ENCODE measurements around the gene NEK1.
"Not testable (repeated sequence)": the region's sequence is repeated elsewhere in the genome, so short reads cannot be mapped to it uniquely, and the experiment has no call there.

Gene NEK1

DNA sequence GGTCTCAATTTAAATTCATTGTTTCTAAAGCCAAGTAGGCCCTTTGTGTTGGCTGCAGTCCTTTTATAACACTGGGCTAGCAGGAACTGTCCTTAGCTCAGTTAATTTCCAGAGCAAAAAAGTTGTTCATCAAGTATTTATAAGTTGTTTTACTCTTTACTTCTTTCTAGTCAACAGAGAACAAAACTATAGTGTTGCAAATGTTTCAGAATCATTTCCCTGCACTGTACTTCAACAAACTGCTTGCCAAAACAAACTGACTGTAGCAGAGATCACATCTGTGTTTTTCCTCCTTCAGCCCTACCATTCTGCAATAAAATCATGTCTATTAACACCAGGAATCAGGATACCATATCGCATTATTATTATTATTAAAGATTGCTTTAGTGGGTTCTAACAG lies 173.1 kb downstream of the NEK1 start:
- no peak overlapping the region for H2BK15ac ChIP-seq (replicated peaks; ENCODE audit: low read depth)
- H3K4me1 ChIP-seq (ENCODE audit: control insufficient read depth, low read depth, low read length): no peaks in the 10 kb centered on the region
- no peak overlapping the region for H4K5ac ChIP-seq (ENCODE audit: low read length)
- no peak overlapping the region for H3K4me2 ChIP-seq (ENCODE audit: low read length)
- H2BK120ac ChIP-seq (ENCODE audit: low read depth, low read length): no peak overlapping the region
- no peak overlapping the region for H2BK5ac ChIP-seq (ENCODE audit: low read length)
- no peak overlapping the region for H3K4ac ChIP-seq (ENCODE audit: low read depth, low read length)
- no peak overlapping the region for H3K23ac ChIP-seq (ENCODE audit: low read length)
- no peak overlapping the region for H3K56ac ChIP-seq (ENCODE audit: low read length)
- no peaks in the 10 kb centered on the region for H3K79me2 ChIP-seq (ENCODE audit: control insufficient read depth, insufficient read depth, low read length)
- whole genome bisulfite sequencing (ENCODE audit: extremely low coverage, insufficient coverage, low lambda C conversion rate): no CpG with 5 or more reads among the region's 1 CpG
- H3K79me1 ChIP-seq (ENCODE audit: low read length): no peaks in the 10 kb centered on the region
- H4K8ac ChIP-seq (ENCODE audit: low read depth, low read length): no peak overlapping the region
- H3K27me3 ChIP-seq (ENCODE audit: insufficient read depth, low read length, poor library complexity): no peaks in the 10 kb centered on the region
- no peak overlapping the region for H3K18ac ChIP-seq (ENCODE audit: low read length)
- no peak overlapping the region for H3K4me3 ChIP-seq (ENCODE audit: low read length)
- no peak overlapping the region for H2AK5ac ChIP-seq (ENCODE audit: low read length)
- H3K36me3 ChIP-seq (ENCODE audit: control insufficient read depth, insufficient read depth, low read length): no peaks in the 10 kb centered on the region
- H3K9ac ChIP-seq (ENCODE audit: low read length): no peak overlapping the region
- H3K27ac ChIP-seq (ENCODE audit: low read depth, low read length): no peak overlapping the region
- no peak for DNase-seq

DNA sequence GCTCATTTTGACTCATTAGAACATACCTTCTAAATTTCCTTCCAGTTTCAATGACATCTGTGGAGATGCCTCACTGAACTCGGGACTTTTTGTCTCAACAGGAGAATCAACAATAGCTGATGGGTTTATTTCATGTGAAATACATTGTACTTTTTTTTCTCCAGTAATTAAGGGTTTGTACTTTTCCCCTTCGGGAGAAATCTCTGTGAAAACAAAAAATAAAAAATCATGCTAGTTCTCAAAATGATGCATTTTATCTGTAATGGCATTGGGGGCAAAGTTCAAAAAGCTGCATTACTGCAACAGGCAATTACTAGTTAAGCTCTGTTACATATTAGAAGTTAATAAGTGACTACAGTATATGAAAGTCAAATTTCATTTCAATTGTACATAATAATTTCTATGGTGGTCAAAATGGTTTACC lies 174.3 kb downstream of the NEK1 start:
- Histone ChIP-seq H3K56ac (ENCODE audit: low read length) (no peak overlapping the region), H3K4me2 (ENCODE audit: low read length) (no peak overlapping the region), H2AK5ac (ENCODE audit: low read length) (no peak overlapping the region), H3K4me3 (ENCODE audit: low read length) (no peak overlapping the region), H3K9ac (ENCODE audit: low read length) (no peak overlapping the region), H2BK120ac (ENCODE audit: low read depth, low read length) (no peak overlapping the region), H3K18ac (ENCODE audit: low read length) (no peak overlapping the region), H3K23ac (ENCODE audit: low read length) (no peak overlapping the region), H3K27me3 (ENCODE audit: insufficient read depth, low read length, poor library complexity) (no peaks in the 10 kb centered on the region), H3K79me1 (ENCODE audit: low read length) (no peaks in the 10 kb centered on the region), H3K4me1 (ENCODE audit: control insufficient read depth, low read depth, low read length) (no peaks in the 10 kb centered on the region), H3K79me2 (ENCODE audit: control insufficient read depth, insufficient read depth, low read length) (no peaks in the 10 kb centered on the region), H2BK15ac (replicated peaks; ENCODE audit: low read depth) (no peak overlapping the region), H3K36me3 (ENCODE audit: control insufficient read depth, insufficient read depth, low read length) (no peaks in the 10 kb centered on the region), H4K5ac (ENCODE audit: low read length) (no peak overlapping the region), H2BK5ac (ENCODE audit: low read length) (no peak overlapping the region), H4K8ac (ENCODE audit: low read depth, low read length) (no peak overlapping the region), H3K4ac (ENCODE audit: low read depth, low read length) (no peak overlapping the region), H3K27ac (ENCODE audit: low read depth, low read length) (no peak overlapping the region)
- no peak for DNase-seq
- no CpG with 5 or more reads among the region's 2 CpGs for WGBS (ENCODE audit: extremely low coverage, insufficient coverage, low lambda C conversion rate)

DNA sequence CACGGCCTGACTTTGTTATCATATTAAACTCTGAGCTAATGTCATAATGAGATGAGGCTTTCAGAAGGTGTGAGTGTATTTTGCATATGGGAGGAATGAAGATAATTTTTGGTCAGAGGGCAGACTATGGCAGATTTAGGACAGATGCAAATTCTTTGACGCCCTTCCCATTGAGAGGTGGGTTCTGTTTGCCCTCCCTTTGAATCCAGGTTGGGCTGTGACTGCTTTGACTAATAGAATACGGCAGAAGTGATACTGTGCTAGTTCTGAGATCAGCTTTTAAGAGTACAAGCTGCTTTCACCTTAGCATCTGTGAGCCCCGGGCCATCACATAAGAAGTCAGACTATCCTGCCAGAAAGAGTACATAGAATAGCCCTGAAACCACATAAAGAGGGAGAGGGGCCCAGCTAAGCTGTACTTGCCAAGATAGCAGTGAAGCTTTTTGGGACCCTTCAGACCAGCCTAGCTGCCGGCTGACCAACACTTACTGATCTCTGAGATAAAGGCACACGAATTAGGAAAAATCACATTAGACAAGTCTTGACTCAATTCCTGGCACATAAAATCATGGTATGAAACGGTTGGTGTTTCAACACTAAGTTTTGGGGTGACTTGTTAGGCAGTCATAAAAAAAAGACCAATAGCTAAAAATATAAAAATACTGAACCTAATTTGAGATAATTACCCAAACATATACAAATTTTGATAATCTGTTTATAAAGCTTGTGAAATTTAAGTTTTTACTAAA lies 174.9 kb downstream of the NEK1 start:
- Histone ChIP-seq H3K56ac (ENCODE audit: low read length) (no peak overlapping the region), H3K27me3 (ENCODE audit: insufficient read depth, low read length, poor library complexity) (no peaks in the 10 kb centered on the region), H3K4ac (ENCODE audit: low read depth, low read length) (no peak overlapping the region), H3K36me3 (ENCODE audit: control insufficient read depth, insufficient read depth, low read length) (no peaks in the 10 kb centered on the region), H4K5ac (ENCODE audit: low read length) (no peak overlapping the region), H3K79me1 (ENCODE audit: low read length) (no peaks in the 10 kb centered on the region), H3K4me2 (ENCODE audit: low read length) (no peak overlapping the region), H2AK5ac (ENCODE audit: low read length) (no peak overlapping the region), H3K18ac (ENCODE audit: low read length) (no peak overlapping the region), H3K9ac (ENCODE audit: low read length) (no peak overlapping the region), H4K8ac (ENCODE audit: low read depth, low read length) (no peak overlapping the region), H2BK15ac (replicated peaks; ENCODE audit: low read depth) (no peak overlapping the region), H2BK5ac (ENCODE audit: low read length) (no peak overlapping the region), H3K4me3 (ENCODE audit: low read length) (no peak overlapping the region), H3K4me1 (ENCODE audit: control insufficient read depth, low read depth, low read length) (no peaks in the 10 kb centered on the region), H3K79me2 (ENCODE audit: control insufficient read depth, insufficient read depth, low read length) (no peaks in the 10 kb centered on the region), H2BK120ac (ENCODE audit: low read depth, low read length) (no peak overlapping the region), H3K27ac (ENCODE audit: low read depth, low read length) (no peak overlapping the region), H3K23ac (ENCODE audit: low read length) (no peak overlapping the region)
- no CpG with 5 or more reads among the region's 7 CpGs for WGBS (ENCODE audit: extremely low coverage, insufficient coverage, low lambda C conversion rate)
- peak; percentile 5 for DNase-seq

DNA sequence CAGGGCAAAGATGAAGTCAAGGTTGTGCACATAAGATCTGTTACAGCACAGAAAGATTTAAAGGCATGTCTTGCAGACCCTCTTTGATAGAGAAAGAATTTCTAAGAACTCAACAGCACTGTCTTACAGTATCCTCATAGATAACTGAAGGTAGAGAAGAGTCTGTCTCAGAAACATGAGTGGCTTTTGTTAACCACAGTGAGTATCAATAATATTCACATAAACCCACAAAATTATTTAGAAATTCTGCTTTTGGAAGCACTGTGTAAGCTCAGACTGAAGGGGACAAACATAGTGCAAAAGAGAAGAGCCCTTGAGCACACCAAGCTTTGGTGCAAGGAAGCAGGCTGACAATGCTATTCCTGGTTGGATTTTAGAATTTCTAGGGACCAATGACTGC lies 175.6 kb downstream of the NEK1 start:
- no peak for DNase-seq
- Histone ChIP-seq H3K4me2 (ENCODE audit: low read length) (no peak overlapping the region), H2BK15ac (replicated peaks; ENCODE audit: low read depth) (no peak overlapping the region), H3K18ac (ENCODE audit: low read length) (no peak overlapping the region), H3K4me3 (ENCODE audit: low read length) (no peak overlapping the region), H3K36me3 (ENCODE audit: control insufficient read depth, insufficient read depth, low read length) (no peaks in the 10 kb centered on the region), H3K23ac (ENCODE audit: low read length) (no peak overlapping the region), H3K4me1 (ENCODE audit: control insufficient read depth, low read depth, low read length) (no peaks in the 10 kb centered on the region), H3K27ac (ENCODE audit: low read depth, low read length) (no peak overlapping the region), H3K27me3 (ENCODE audit: insufficient read depth, low read length, poor library complexity) (no peaks in the 10 kb centered on the region), H4K5ac (ENCODE audit: low read length) (no peak overlapping the region), H3K56ac (ENCODE audit: low read length) (no peak overlapping the region), H2BK5ac (ENCODE audit: low read length) (no peak overlapping the region), H3K79me1 (ENCODE audit: low read length) (no peaks in the 10 kb centered on the region), H2AK5ac (ENCODE audit: low read length) (no peak overlapping the region), H3K79me2 (ENCODE audit: control insufficient read depth, insufficient read depth, low read length) (no peaks in the 10 kb centered on the region), H3K4ac (ENCODE audit: low read depth, low read length) (no peak overlapping the region), H4K8ac (ENCODE audit: low read depth, low read length) (no peak overlapping the region), H3K9ac (ENCODE audit: low read length) (no peak overlapping the region), H2BK120ac (ENCODE audit: low read depth, low read length) (no peak overlapping the region)

DNA sequence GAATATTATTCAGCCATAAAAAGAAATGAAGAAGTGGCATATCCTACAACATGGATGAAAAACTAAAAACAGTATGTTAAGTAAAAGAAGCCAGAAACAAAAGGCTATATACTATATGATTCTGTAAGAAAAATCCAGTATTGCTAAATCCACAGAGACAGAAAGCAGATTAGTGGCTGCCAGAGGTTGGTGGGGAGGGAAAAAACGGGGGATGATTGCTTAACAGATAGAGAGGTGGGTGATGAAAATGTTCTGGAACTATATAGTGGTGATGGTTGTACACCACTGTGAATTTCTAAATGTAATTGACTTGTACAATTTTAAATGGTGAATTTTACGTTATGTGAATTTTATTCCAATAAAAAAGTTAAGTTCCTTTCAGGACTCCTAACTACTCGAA lies 184.0 kb downstream of the NEK1 start:
- no peak overlapping the region for H3K4me3 ChIP-seq (ENCODE audit: low read length)
- WGBS (ENCODE audit: extremely low coverage, insufficient coverage, low lambda C conversion rate): no CpG with 5 or more reads among the region's 3 CpGs
- no peak overlapping the region for H2BK120ac ChIP-seq (ENCODE audit: low read depth, low read length)
- H2AK5ac ChIP-seq (ENCODE audit: low read length): no peak overlapping the region
- H3K27ac ChIP-seq (ENCODE audit: low read depth, low read length): no peak overlapping the region
- H3K4me2 ChIP-seq (ENCODE audit: low read length): no peak overlapping the region
- H3K4me1 ChIP-seq (ENCODE audit: control insufficient read depth, low read depth, low read length): no peaks in the 10 kb centered on the region
- no peaks in the 10 kb centered on the region for H3K27me3 ChIP-seq (ENCODE audit: insufficient read depth, low read length, poor library complexity)
- H2BK5ac ChIP-seq (ENCODE audit: low read length): no peak overlapping the region
- no peaks in the 10 kb centered on the region for H3K36me3 ChIP-seq (ENCODE audit: control insufficient read depth, insufficient read depth, low read length)
- H3K56ac ChIP-seq (ENCODE audit: low read length): no peak overlapping the region
- no peak overlapping the region for H3K23ac ChIP-seq (ENCODE audit: low read length)
- no peak overlapping the region for H3K4ac ChIP-seq (ENCODE audit: low read depth, low read length)
- H3K79me2 ChIP-seq (ENCODE audit: control insufficient read depth, insufficient read depth, low read length): no peaks in the 10 kb centered on the region
- H4K8ac ChIP-seq (ENCODE audit: low read depth, low read length): no peak overlapping the region
- no peak overlapping the region for H4K5ac ChIP-seq (ENCODE audit: low read length)
- no peak overlapping the region for H3K18ac ChIP-seq (ENCODE audit: low read length)
- H2BK15ac ChIP-seq (replicated peaks; ENCODE audit: low read depth): no peak overlapping the region
- no peak overlapping the region for H3K9ac ChIP-seq (ENCODE audit: low read length)
- H3K79me1 ChIP-seq (ENCODE audit: low read length): no peaks in the 10 kb centered on the region
- no peak for DNase-seq

DNA sequence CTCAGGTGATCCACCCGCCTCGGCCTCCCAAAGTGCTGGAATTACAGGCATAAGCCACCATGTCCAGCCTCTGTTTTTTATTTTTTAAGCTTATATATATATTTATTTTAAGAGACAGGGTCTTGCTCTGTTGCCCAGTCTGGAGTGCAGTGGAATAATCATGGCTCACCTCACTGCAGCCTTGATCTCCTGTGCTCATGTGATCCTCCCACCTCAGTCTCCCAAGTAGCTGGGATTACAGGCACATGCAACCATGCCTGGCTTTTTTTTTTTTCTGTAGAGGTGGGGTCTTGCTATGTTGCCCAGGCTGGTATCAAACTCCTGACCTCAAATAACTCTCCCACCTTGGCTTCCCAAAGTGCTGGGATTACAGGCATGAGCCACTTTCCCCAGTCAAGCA lies 184.7 kb downstream of the NEK1 start:
- not testable (repeated sequence) for H3K79me2 ChIP-seq (ENCODE audit: control insufficient read depth, insufficient read depth, low read length); H3K4me3 ChIP-seq (ENCODE audit: low read length); H2AK5ac ChIP-seq (ENCODE audit: low read length); H3K56ac ChIP-seq (ENCODE audit: low read length); H2BK120ac ChIP-seq (ENCODE audit: low read depth, low read length); H3K36me3 ChIP-seq (ENCODE audit: control insufficient read depth, insufficient read depth, low read length); H3K23ac ChIP-seq (ENCODE audit: low read length); H3K27me3 ChIP-seq (ENCODE audit: insufficient read depth, low read length, poor library complexity); H4K5ac ChIP-seq (ENCODE audit: low read length); H3K27ac ChIP-seq (ENCODE audit: low read depth, low read length); H3K4me2 ChIP-seq (ENCODE audit: low read length); H4K8ac ChIP-seq (ENCODE audit: low read depth, low read length); H3K18ac ChIP-seq (ENCODE audit: low read length); H2BK5ac ChIP-seq (ENCODE audit: low read length); H2BK15ac ChIP-seq (replicated peaks; ENCODE audit: low read depth); DNase-seq; H3K9ac ChIP-seq (ENCODE audit: low read length); H3K79me1 ChIP-seq (ENCODE audit: low read length); H3K4me1 ChIP-seq (ENCODE audit: control insufficient read depth, low read depth, low read length); H3K4ac ChIP-seq (ENCODE audit: low read depth, low read length)
- no CpG with 5 or more reads among the region's 2 CpGs for WGBS (ENCODE audit: extremely low coverage, insufficient coverage, low lambda C conversion rate)
